ENCODE measurements around the gene TGFBR2. TPM values are rescaled to one million over a fixed set of nuclear protein-coding genes. Genes with fewer than 3 reads are reported as not detected.

Gene TGFBR2
- total RNA-seq, 3 donors from 2014 or later = 205 to 281 (median 243) TPM

DNA sequence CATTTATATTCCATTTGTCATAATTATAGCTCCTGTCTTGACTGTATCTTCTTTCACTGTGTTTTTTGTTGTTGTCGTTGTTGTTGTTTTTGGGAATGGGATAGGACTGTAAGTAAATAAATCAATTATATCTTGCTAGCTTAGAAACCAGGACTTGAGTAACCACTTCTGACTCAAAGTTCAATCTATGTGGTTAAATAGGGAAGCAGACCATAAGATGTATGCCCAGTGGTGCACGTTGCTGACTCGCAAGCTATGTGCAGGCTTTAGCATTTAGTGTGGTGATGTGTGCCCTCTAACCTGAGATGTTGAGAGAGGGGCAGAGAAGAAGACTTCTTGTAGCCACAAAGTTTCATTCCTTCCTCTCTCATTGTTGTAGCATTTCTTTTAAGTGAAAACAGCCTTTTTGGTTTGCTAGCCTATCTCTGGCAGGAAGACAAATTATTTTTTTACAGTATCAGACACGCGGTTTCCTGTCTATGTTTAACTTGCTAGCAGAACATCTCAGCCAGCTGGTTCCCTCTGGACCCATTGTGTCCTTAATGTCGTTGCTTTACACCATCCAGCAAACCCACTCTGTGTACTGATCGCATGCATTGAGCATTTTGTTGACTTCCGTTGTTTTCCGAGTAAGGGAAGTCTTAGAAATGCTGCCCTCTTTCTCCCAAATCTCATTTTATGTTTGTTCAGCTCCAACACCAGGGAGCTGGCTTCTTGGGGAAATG, 52.1 kb downstream of the TGFBR2 start:
- Histone ChIP-seq H3K36me3 (no peaks in the 10 kb centered on the region), H3K4me1 (peaks cover 14% of the 10 kb centered on the region in 2 donors), H3K27ac (peak overlapping the region; percentile 48 to 76), H3K4me3 (no peak overlapping the region), H3K27me3 (no peaks in the 10 kb centered on the region), H3K9me3 (no peaks in the 10 kb centered on the region)
- intact Hi-C loops (cut with DNase I; ENCODE audit: low total_unique reads) = no loop called here
- DNase-seq (ENCODE audit: low spot score in 2 of 2) = no peak
- no peak for TF ChIP-seq POLR2A (IDR thresholded peaks at IDR 0.05)
- peak in 2 of 3 donors; percentile 26 to 38 for TF ChIP-seq POLR2AphosphoS5 (IDR thresholded peaks at IDR 0.05)

DNA sequence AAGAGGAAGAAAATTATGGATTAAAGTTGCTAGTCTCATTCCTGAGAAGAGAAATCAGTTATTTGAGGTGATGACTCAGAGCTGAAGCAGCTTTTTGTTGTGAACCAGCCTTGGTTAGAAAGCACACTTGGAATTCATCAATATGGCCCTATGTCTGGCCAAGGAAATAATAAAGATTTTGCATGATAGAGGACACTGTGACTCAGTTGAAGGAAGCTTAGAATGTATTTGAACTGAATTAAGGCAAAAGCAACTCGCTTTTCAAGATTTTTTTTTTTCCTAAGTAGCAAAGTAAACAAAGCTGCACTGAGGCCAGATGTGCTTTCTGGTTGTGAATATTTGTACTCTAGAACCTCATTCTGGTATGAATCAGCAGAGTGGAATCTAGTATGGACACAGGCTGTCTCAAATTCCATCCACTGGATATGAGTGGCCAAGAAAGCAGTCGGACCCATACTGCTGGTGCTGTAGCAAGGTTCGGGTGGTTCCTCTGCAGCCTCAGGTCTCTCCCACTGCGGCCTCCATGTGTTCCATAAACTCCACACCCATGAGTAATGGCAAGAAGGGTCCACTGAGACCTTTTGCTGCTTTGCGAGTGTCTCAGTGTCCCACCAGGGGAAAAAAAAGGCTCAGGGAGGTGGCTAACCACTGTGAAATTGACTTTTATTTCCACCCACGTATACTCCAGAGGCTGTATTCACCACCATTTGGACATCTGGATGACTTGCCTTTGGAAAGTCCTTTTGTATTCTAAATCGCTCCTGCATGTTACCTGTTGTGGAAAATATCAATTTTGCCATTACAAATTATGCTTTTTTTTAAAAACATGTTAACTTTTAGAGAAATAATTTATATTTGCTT, 53.1 kb downstream of the TGFBR2 start:
- Histone ChIP-seq H3K4me1 (peaks cover 12 to 14% of the 10 kb centered on the region in 2 donors), H3K9me3 (no peaks in the 10 kb centered on the region), H3K4me3 (no peak overlapping the region), H3K27ac (peak overlapping the region; percentile 73 to 76), H3K36me3 (no peaks in the 10 kb centered on the region), H3K27me3 (no peaks in the 10 kb centered on the region)
- intact Hi-C loops (cut with DNase I; ENCODE audit: low total_unique reads) = no loop called here
- TF ChIP-seq POLR2A (IDR thresholded peaks at IDR 0.05) = no peak
- TF ChIP-seq POLR2AphosphoS5 (IDR thresholded peaks at IDR 0.05) = no peak
- no peak for TF ChIP-seq CTCF (IDR thresholded peaks at IDR 0.05)
- no peak for DNase-seq (ENCODE audit: low spot score in 2 of 2)

DNA sequence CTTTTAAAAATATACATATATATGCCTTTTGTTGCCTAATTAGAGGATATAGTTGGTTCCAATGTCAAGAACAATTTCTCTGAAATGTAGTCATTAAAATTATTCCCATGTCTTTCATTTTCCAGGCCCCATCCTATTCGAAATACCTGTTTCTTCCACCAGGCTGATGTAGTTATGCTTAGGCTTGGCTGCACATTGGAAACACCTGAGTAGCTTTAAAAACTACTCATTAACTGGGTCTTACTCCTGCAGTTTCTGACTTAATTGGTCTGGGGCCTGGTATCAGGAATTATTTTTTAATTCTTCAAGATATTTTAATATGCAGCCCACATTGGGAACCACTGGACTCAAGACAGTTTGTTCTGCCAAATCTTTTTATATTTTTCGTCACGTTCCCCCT, 53.7 kb downstream of the TGFBR2 start:
- no peaks in the 10 kb centered on the region for H3K27me3 ChIP-seq
- intact Hi-C loops (cut with DNase I; ENCODE audit: low total_unique reads) = no loop called here
- DNase-seq (ENCODE audit: low spot score in 2 of 2) = no peak
- H3K9me3 ChIP-seq = no peaks in the 10 kb centered on the region
- peaks cover 9 to 11% of the 10 kb centered on the region in 2 donors for H3K4me1 ChIP-seq
- TF ChIP-seq POLR2AphosphoS5 (IDR thresholded peaks at IDR 0.05) (no peak), POLR2A (IDR thresholded peaks at IDR 0.05) (no peak), CTCF (IDR thresholded peaks at IDR 0.05) (no peak)
- no peaks in the 10 kb centered on the region for H3K36me3 ChIP-seq
- H3K4me3 ChIP-seq = no peak overlapping the region
- no peak overlapping the region for H3K27ac ChIP-seq

DNA sequence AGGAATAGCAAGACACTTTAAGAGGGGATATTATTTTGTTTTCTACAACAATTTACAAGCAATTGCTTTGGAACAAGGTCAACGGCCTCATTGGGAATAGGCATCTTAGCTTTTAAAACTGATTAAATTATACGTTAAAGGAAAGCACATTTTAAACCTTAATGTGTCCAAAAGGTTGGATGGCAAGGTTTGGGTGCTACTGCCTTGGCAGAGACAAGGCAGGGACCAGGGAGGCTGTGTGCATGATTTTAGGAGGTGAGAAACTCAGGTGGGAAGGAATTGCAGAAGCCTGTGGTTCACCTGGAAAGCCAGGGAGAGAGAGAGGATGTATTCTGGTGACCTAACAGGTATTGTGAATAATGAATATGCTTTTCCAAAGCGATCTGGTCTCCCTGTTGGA, 54.3 kb downstream of the TGFBR2 start:
- H3K4me3 ChIP-seq = no peak overlapping the region
- peak overlapping the region in 1 of 2 donors; percentile 30 for H3K27ac ChIP-seq
- intact Hi-C loops (cut with DNase I; ENCODE audit: low total_unique reads) = no loop called here
- H3K4me1 ChIP-seq = peaks cover 7 to 9% of the 10 kb centered on the region in 2 donors
- DNase-seq (ENCODE audit: low spot score in 2 of 2) = no peak
- H3K36me3 ChIP-seq = no peaks in the 10 kb centered on the region
- no peak for TF ChIP-seq POLR2A (IDR thresholded peaks at IDR 0.05)
- no peaks in the 10 kb centered on the region for H3K27me3 ChIP-seq
- H3K9me3 ChIP-seq = no peaks in the 10 kb centered on the region

- Histone ChIP-seq H3K27me3 (no peaks in the 10 kb centered on the region), H3K4me3 (no peak overlapping the region), H3K4me1 (peaks cover 6 to 9% of the 10 kb centered on the region in 2 donors), H3K27ac (peak overlapping the region in 1 of 2 donors; percentile 30), H3K36me3 (no peaks in the 10 kb centered on the region), H3K9me3 (no peaks in the 10 kb centered on the region)
- TF ChIP-seq POLR2A (IDR thresholded peaks at IDR 0.05) (no peak), POLR2AphosphoS5 (IDR thresholded peaks at IDR 0.05) (no peak), CTCF (IDR thresholded peaks at IDR 0.05) (no peak)
- intact Hi-C loops (cut with DNase I; ENCODE audit: low total_unique reads) = no loop called here
- DNase-seq (ENCODE audit: low spot score in 2 of 2) = no peak
Observed at GRCh38 chr3:30661098-30661873, 54.9 kb downstream of the TGFBR2 start.
